ENCODE results near the gene OLFM4. TPM values are rescaled to one million over a fixed set of nuclear protein-coding genes. Genes with fewer than 3 reads are reported as not detected.

OLFM4 gene
- total and polyA plus RNA-seq, 2 donors: 0.27 to 50.4 TPM

DNA sequence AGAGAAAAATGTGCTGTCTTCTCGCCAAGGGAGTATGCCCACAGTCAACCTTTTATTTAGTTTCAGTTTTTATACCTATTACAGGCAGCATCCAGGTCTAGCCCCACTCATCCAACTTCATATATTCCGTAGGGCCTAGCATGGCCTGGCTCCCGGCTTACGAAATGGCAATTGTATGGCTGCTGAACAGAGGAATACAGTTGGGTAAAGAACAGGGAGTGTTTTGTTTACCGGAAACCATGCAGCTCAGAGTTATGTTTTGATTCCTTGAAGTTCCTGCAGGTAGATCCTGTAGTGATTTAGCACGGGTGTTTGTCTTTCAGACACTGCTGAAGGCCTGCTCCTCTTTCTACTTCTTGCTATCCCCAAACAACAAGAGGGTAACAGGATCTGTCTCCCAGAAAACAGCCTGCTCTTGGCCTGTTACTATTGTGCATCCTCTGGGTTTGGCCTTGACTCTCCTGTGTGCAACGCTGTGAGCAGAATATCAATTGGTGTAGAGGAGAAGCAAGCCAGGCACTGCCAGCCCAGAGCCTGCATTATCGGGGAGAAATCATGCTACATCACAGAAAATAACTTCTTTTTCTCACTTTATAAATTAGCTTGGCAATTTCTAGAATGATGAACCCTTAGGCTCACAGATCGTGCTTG, 32.4 kb downstream of the OLFM4 start:
- no peak overlapping the region for H3K4me3 ChIP-seq (ENCODE audit: low read depth, low read length)
- DNase-seq (ENCODE audit: extremely low spot score): no peak
- H3K36me3 ChIP-seq (ENCODE audit: insufficient read depth): no peaks in the 10 kb centered on the region
- no peaks in the 10 kb centered on the region for H3K4me1 ChIP-seq (ENCODE audit: insufficient read depth)
- 89% methylated on average over 9 of the region's 9 CpGs for WGBS
- no peak overlapping the region for H3K27ac ChIP-seq (ENCODE audit: low read depth)

DNA sequence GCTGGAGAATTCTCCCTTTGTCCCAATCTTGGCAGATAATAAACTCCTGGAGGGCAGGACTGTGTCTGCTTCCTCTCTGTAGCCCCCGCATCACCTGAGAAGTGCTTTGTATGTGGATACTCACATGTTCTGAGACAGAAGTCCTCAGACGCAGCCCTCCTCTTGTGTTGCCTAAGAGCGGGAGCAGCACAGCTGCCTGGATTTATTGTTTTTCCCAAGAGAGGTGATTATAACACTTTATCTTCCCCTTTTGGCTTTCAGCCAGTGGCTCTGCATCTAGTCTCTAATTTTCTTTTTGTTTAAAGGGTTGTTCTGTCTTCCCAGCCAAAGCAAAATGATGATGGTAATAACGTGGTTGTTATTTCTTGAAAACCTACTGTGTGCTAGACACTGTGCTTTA, 36.1 kb downstream of the OLFM4 start:
- WGBS: 30% methylated on average over 4 of the region's 4 CpGs
- peak; percentile 50 for DNase-seq (ENCODE audit: extremely low spot score)
- no peak overlapping the region for H3K4me3 ChIP-seq (ENCODE audit: low read depth, low read length)

GRCh38 chr13:53066411-53066810, 37.8 kb downstream of the OLFM4 start:
- no peaks in the 10 kb centered on the region for H3K4me1 ChIP-seq (ENCODE audit: insufficient read depth)
- no peaks in the 10 kb centered on the region for H3K36me3 ChIP-seq (ENCODE audit: insufficient read depth)
- H3K27ac ChIP-seq (ENCODE audit: low read depth): no peak overlapping the region
- 86% methylated on average over 2 of the region's 2 CpGs for WGBS
- H3K4me3 ChIP-seq (ENCODE audit: low read depth, low read length): no peak overlapping the region
- DNase-seq (ENCODE audit: extremely low spot score): no peak

More for the DNA sequence above, 36.1 kb downstream of the OLFM4 start:
- H3K36me3 ChIP-seq (ENCODE audit: insufficient read depth): no peaks in the 10 kb centered on the region
- no peak overlapping the region for H3K27ac ChIP-seq (ENCODE audit: low read depth)
- H3K4me1 ChIP-seq (ENCODE audit: insufficient read depth): no peaks in the 10 kb centered on the region

GRCh38 chr13:53068585-53069520, 40.2 kb downstream of the OLFM4 start:
- no peaks in the 10 kb centered on the region for H3K4me1 ChIP-seq (ENCODE audit: insufficient read depth)
- H3K36me3 ChIP-seq (ENCODE audit: insufficient read depth): no peaks in the 10 kb centered on the region
- 48% methylated on average over 8 of the region's 8 CpGs for WGBS
- H3K27ac ChIP-seq (ENCODE audit: low read depth): no peak overlapping the region
- DNase-seq (ENCODE audit: extremely low spot score): no peak
- no peak overlapping the region for H3K4me3 ChIP-seq (ENCODE audit: low read depth, low read length)

- H3K4me1 ChIP-seq (ENCODE audit: insufficient read depth): no peaks in the 10 kb centered on the region
- DNase-seq (ENCODE audit: extremely low spot score): no peak
- no peaks in the 10 kb centered on the region for H3K36me3 ChIP-seq (ENCODE audit: insufficient read depth)
- no peak overlapping the region for H3K4me3 ChIP-seq (ENCODE audit: low read depth, low read length)
- 50% methylated on average over 4 of the region's 4 CpGs for WGBS
- H3K27ac ChIP-seq (ENCODE audit: low read depth): no peak overlapping the region
Observed at GRCh38 chr13:53069800-53070199, 41.2 kb downstream of the OLFM4 start.

- no peak for DNase-seq (ENCODE audit: extremely low spot score)
- Histone ChIP-seq H3K27ac (ENCODE audit: low read depth) (no peak overlapping the region), H3K4me1 (ENCODE audit: insufficient read depth) (no peaks in the 10 kb centered on the region), H3K36me3 (ENCODE audit: insufficient read depth) (no peaks in the 10 kb centered on the region), H3K4me3 (ENCODE audit: low read depth, low read length) (no peak overlapping the region)
- 79% methylated on average over 1 of the region's 1 CpG for WGBS
Observed at GRCh38 chr13:53073711-53074110, 45.1 kb downstream of the OLFM4 start.

GRCh38 chr13:53074114-53074513, 45.5 kb downstream of the OLFM4 start:
- H3K36me3 ChIP-seq (ENCODE audit: insufficient read depth): no peaks in the 10 kb centered on the region
- WGBS: 56% methylated on average over 5 of the region's 5 CpGs
- no peak overlapping the region for H3K27ac ChIP-seq (ENCODE audit: low read depth)
- H3K4me1 ChIP-seq (ENCODE audit: insufficient read depth): no peaks in the 10 kb centered on the region
- no peak for DNase-seq (ENCODE audit: extremely low spot score)
- H3K4me3 ChIP-seq (ENCODE audit: low read depth, low read length): no peak overlapping the region

DNA sequence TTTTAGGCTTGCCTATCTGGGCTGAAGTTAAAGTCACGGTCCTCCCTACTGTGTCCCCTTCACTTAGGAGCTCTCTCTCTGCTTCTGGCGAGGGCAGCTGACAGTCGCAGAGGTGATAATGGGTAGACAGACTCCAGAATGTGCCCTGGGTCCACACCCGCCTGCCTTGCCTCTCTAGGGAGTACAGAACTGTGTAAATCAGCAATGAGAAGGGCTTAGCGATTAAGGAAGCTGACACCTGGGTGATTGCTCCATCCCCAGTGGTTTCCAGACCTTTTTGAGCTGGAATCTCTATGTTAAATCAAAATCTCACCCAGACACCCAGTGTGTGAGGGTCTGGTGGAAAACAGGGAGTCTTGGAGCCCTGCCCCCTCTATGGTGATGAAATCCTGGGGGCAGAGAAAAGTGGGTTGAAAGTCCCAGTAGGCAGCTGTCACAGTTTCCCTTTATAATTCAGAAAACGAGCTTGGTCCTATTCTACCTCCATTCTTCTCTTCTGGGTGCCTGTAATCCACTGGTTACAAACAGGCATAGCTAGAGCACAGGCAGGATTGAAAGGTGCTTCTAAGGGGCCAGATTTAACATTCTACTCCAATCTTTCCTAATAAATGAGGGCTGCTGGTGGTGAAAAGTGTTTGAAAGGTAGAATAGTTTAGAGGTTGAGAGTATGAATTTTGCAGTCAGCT, 46.9 kb downstream of the OLFM4 start:
- Histone ChIP-seq H3K36me3 (ENCODE audit: insufficient read depth) (no peaks in the 10 kb centered on the region), H3K4me3 (ENCODE audit: low read depth, low read length) (no peak overlapping the region), H3K27ac (ENCODE audit: low read depth) (no peak overlapping the region), H3K4me1 (ENCODE audit: insufficient read depth) (no peaks in the 10 kb centered on the region)
- WGBS: 64% methylated on average over 6 of the region's 6 CpGs
- no peak for DNase-seq (ENCODE audit: extremely low spot score)

GRCh38 chr13:53079691-53080090, 51.1 kb downstream of the OLFM4 start:
- H3K4me3 ChIP-seq (ENCODE audit: low read depth, low read length): no peak overlapping the region
- H3K27ac ChIP-seq (ENCODE audit: low read depth): no peak overlapping the region
- WGBS: 39% methylated on average over 8 of the region's 8 CpGs
- no peaks in the 10 kb centered on the region for H3K36me3 ChIP-seq (ENCODE audit: insufficient read depth)
- no peaks in the 10 kb centered on the region for H3K4me1 ChIP-seq (ENCODE audit: insufficient read depth)
- DNase-seq (ENCODE audit: extremely low spot score): no peak

- H3K36me3 ChIP-seq (ENCODE audit: insufficient read depth): no peaks in the 10 kb centered on the region
- no peaks in the 10 kb centered on the region for H3K4me1 ChIP-seq (ENCODE audit: insufficient read depth)
- H3K4me3 ChIP-seq (ENCODE audit: low read depth, low read length): no peak overlapping the region
- no peak for DNase-seq (ENCODE audit: extremely low spot score)
- WGBS: 79% methylated on average over 3 of the region's 3 CpGs
- no peak overlapping the region for H3K27ac ChIP-seq (ENCODE audit: low read depth)
Observed at GRCh38 chr13:53088871-53089270, 60.3 kb downstream of the OLFM4 start.

GRCh38 chr13:53089951-53090350, 61.3 kb downstream of the OLFM4 start:
- Histone ChIP-seq H3K4me1 (ENCODE audit: insufficient read depth) (no peaks in the 10 kb centered on the region), H3K4me3 (ENCODE audit: low read depth, low read length) (no peak overlapping the region), H3K27ac (ENCODE audit: low read depth) (no peak overlapping the region), H3K36me3 (ENCODE audit: insufficient read depth) (no peaks in the 10 kb centered on the region)
- DNase-seq (ENCODE audit: extremely low spot score): no peak
- 56% methylated on average over 1 of the region's 1 CpG for WGBS

DNA sequence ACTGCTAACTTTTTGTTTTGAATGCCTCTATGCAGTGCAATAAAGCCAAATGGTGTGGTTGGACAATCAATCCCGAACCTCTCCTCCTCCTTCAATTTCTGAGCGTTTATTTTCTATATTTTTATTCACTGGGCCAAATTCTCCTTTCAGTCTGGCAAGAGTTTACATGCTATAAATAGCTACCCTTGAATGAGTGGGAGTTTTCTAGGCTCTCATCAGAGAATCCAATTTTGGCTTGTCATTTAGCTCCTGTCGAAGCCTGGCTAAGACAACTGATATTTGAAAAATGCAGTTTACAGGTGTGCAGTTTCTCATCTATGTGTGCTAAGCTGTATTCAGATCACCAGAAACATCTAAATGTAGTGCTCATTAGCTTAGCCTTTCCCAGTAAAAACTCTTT, 61.8 kb downstream of the OLFM4 start:
- no peak overlapping the region for H3K27ac ChIP-seq (ENCODE audit: low read depth)
- no peaks in the 10 kb centered on the region for H3K36me3 ChIP-seq (ENCODE audit: insufficient read depth)
- H3K4me1 ChIP-seq (ENCODE audit: insufficient read depth): no peaks in the 10 kb centered on the region
- H3K4me3 ChIP-seq (ENCODE audit: low read depth, low read length): no peak overlapping the region
- WGBS: 36% methylated on average over 3 of the region's 3 CpGs
- DNase-seq (ENCODE audit: extremely low spot score): no peak

DNA sequence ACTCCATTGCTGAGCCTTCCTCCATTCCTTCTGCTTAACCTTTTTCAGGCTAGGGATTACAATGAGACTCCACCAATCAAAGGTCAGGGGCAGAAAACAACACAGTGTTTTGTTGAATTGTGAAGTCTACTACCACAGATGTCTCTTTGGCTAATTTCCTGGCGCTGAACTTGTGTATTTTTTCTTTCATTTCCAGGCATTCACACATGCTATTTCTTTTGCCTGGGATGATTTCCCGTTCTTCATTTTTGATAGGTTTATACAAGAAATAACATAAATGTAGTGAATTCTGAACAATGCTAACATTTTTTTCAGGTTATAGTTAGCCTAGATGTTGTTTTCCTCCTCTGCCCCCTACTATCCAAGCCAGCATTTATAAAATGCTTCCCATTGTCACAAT, 64.3 kb downstream of the OLFM4 start:
- H3K27ac ChIP-seq (ENCODE audit: low read depth): no peak overlapping the region
- 73% methylated on average over 2 of the region's 2 CpGs for WGBS
- H3K36me3 ChIP-seq (ENCODE audit: insufficient read depth): no peaks in the 10 kb centered on the region
- DNase-seq (ENCODE audit: extremely low spot score): no peak
- H3K4me1 ChIP-seq (ENCODE audit: insufficient read depth): no peaks in the 10 kb centered on the region
- H3K4me3 ChIP-seq (ENCODE audit: low read depth, low read length): no peak overlapping the region

- H3K27ac ChIP-seq (ENCODE audit: low read depth): no peak overlapping the region
- H3K36me3 ChIP-seq (ENCODE audit: insufficient read depth): no peaks in the 10 kb centered on the region
- H3K4me1 ChIP-seq (ENCODE audit: insufficient read depth): no peaks in the 10 kb centered on the region
- H3K4me3 ChIP-seq (ENCODE audit: low read depth, low read length): no peak overlapping the region
- no peak for DNase-seq (ENCODE audit: extremely low spot score)
Observed at GRCh38 chr13:53098455-53098854, 69.8 kb downstream of the OLFM4 start.

All from urinary bladder (tissue), 4 donors.